GM18858 (cell line): ENCODE data around the gene DNAJC11.
"Not testable (repeated sequence)": the region's sequence is repeated elsewhere in the genome, so short reads cannot be mapped to it uniquely, and the experiment has no call there.

Experiments
- ATAC-seq: cut with Tn5 transposase; IDR thresholded peaks from one replicate; pipeline ENCODE4 v1.9.1; 2021; ENCODE audit not compliant: unreplicated experiment

The DNAJC11 gene

DNA sequence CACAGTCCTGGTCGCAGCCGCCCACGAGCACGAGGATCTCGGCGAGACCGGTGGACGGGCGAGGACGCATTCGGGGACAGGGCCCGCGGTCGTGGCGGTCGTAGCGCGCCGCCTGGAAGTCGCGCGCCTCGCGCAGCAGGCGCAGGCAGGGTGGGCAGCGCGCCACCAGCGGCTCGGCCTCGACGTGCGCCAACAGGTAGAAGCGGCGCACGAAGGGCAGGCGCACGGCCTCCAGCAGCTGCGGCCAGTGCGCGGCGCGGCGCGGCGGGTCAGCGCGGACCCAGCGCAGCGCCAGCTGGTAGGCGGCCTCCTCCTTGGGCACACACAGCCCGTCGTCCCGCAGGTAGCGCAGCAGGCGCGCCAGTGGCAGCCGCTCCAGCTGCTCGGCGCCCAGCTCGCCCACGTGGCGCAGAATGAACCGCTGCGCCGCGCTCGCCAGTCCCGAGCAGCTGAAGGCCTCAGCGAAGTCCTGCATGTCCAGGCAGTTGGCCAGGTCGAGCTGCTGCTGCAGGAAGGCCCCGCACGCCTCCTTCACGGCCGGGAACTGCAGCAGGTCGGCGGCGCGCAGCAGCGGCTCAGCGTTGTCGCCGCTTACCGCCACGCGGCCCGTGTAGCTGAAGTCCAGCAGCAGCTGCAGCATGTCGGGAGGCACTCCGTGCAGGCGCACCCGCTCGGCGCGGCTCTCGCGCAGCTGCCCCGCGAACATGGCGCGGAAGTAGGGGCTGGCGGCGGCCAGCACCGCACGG is 99.5 kb downstream of the DNAJC11 start:
- peak; percentile 4 for ATAC-seq

DNA sequence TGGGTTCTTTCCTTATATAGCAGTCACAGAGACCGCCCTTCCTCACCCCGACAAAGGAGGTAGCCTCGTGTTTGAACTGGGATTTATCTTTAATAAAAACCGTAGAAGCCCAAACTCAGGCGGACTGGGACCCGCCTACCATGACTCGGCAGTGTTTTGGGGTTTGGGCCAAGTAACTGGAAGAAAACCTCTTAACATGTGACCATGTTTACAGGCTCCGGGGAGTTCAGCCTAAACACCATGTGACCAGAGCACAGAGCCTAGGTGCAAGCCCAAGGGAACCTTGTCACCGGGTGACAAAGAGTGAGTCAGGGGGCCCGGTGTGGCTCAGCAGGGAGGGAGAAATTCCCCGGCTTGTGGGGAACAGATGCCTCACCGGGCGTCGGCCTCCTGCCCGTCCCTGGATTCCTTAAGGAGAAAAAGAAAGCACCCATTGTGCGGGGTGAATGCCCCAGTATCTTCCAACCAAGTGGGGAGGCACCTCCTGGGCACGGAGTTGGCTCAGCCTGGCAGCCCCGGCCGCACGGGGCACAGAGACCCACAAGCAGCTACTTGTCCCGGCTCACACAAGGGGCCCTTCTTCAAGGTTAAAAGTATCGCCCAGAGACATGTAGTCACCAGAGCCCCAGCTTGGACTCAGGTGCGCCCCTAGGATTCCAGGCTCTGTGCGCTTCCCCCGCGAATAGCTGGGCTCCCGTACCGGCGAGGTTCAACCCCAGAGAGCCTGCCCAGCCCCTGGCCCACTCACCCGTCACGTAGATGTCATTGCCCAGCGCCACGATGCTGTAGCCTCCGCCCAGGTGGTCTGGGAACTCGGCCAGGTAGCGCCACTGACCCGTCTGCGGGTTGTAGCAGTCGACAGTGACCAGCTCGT is 100.3 kb downstream of the DNAJC11 start:
- peak; percentile 31 for ATAC-seq

DNA sequence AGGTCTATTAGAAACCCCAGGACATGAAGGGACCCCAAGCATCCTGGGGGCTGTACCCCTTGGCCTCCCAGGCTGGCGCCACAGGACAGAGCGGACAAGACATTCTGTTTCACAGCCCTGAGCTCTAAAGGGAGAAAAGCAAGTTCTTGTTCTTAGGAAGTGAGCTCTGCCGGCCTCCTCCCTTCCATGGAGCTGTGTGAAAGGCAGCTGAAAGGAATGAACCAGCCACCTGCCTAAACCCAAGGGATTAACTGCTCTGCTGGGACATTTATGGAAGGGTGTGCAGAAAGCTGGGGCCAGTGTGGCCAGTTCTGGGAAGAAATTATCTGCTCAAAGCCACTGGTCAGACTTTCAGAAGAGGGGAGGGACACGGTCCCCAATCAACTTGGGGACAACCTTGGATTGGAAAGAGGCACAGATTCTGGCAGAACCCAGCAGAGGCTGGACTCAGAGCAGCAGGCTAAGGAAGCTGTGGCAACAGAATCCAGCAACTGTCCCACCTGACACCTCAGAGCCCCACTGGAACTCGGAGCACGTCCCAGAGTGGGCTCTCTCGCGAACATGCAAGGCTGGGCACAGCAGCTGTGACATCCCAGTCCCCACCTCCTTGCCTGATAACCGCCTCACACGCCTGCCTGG is 101.1 kb downstream of the DNAJC11 start:
- no peak for ATAC-seq

DNA sequence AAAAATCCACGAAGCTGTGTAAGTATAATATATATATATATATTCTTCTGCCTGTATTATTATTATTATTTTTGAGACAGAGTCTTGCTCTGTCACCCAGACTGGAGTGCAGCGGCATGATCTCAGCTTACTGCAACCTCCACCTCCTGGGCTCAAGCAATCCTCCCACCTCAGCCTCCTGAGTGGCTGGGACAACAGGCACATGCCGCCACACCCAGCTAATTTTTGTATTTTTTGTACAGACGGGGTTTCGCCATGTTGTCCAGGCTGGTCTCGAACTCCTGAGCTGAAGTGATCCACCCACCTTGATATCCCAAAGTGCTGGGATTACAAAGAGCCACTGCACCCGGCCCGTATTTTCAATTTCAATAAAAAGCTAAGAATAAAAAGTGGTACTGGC is 101.6 kb downstream of the DNAJC11 start:
- ATAC-seq, result not testable (repeated sequence)

DNA sequence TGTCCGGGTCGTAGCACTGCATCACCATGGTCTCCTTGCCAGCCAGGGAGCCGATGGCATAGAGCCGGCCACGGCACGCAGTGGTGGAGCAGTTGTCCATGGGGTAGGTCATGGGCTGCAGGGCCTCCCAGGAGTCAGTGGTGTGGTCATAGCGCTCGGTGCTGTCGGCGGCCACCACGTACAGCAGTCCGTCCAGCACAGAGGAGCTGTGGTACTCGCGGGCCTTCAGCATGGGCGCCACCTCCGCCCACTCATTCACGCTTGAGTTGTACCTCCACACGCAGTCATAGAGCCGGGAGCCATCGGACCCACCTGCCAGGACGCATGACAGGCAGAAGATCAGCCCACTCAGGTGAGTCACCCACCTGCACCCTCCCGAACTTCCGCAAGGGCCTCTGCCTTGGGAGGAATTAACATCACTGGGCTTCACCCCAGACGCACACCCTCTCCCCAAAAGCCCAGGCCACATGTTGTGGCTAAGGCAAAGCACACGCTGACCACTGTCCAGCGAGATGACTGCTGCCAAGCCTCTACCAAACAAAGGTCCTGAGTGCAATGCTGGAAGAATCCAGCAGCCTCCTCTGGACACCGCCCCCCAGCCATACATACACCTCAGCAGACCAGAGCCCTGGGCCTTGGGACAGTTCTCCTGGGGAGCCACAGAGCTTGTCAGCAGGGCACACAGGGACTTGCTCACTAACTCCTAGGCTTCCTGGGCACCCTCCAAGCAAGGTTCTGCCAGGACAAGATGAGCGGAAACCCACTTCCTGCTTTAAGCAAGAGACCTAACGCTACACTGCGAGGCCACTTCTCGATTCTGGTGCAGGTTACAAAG is 102.3 kb downstream of the DNAJC11 start:
- ATAC-seq, result no peak

DNA sequence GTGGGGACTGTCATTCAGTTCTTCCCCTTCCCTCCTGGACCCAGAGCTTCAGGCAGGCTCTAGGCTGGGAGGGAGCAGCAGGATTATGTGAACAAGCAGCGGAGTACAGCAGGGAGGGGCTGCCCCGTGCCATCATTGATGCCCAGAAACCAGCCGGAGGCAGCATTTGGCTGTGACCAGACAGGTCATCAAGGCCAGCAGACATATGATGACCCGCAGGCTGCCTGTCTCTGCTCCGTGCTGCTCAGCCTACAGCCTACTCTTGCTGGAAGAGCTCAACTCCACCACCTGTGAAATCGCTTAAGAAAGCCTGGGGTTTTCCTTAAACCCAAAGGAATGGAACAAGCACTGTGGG is 103.9 kb downstream of the DNAJC11 start:
- no peak for ATAC-seq

DNA sequence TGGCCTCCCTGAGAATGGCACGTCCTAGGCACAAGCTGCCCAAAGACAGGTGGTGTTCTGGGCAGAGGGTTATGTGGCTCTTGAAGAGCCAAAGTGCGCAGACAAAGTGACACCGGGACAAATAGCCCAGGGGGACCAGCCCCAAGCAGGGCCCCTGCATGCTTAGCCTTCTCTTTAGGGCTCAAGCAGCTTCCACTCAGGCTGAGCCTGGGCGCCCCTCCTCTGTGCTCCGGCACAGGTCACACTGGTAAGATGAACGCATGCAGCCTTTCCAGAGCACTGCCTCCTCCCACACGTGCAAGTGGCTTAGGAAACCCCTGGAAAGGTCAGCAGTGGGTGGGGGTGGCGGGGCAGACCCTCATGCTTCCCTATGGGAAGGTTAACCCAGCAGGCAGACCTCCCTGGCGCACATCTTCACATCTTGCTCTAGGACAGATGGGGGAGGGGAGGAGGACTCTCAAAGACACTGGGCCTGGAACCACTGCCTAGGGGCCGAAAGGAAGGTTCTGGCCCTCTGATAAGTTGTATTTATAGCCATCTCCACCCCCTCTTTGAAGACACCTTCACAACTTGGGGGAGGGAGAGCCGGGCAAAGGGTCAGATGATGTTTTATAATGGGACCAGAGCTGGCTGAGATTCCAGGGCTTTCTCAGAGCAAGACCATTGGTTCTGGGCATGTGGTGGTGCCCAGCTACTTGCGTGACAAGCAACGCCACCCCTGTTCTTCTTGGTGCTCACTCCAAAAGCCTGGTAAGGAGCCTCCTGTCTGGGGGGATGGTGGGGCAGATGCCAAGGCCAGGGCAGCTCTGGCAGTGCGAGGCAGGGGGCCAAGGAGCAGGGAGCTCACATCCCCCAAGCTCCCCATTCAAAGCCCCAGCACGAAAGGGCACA is 104.5 kb downstream of the DNAJC11 start:
- ATAC-seq, result no peak

DNA sequence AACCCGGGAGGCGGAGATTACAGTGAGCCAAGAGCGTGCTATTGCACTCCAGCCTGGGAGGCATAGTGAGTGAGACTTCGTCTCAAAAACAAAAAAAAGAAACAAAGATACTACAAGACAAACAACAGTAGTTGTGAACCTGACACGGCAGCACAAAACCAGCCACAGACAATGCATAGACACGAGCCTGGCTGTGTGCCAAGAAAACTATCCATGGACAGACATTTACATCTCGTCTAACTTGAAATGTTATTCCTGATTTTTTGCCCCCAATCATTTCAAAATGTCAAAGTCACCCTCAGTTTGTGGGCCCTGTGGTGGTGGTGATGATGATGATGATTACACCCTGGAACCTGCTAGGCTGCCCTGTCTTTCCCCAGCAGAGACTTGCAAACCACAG is 105.3 kb downstream of the DNAJC11 start:
- no peak for ATAC-seq

DNA sequence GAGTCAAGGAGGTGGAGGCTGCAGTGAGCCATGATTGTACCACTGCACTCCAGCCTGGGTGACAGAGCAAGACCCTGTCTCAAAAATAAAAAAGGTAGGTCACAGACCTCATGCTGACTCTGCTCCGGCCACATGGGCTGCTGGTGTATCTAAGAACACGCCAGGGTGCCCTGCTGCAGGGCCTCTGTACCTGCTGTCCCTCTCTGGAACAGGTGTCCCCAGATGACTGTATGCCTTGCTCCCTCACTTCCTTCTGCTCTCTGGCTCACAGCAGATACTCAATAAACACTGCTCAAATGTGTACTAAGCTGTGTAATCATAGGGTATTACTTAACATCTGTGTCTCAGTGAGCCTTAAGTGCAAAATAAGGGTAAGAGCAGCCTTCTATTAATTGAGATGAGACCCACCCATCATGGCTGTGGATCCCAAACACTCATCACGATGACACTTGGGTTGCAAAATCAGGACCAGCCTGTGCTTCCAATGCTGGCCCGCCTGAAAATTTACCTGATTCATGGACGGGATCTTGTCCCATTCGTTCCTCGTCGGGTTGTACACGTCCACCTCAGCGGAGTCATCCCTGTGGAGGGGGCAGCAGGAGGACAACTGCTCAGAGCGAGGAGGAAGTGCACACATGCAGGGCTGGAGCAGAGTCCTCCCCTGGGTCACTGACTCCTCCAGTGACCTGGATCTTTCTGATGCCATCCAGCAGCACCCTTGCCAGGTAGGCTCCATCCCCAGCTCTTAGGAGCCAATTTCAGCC is 106.5 kb downstream of the DNAJC11 start:
- ATAC-seq, result no peak

DNA sequence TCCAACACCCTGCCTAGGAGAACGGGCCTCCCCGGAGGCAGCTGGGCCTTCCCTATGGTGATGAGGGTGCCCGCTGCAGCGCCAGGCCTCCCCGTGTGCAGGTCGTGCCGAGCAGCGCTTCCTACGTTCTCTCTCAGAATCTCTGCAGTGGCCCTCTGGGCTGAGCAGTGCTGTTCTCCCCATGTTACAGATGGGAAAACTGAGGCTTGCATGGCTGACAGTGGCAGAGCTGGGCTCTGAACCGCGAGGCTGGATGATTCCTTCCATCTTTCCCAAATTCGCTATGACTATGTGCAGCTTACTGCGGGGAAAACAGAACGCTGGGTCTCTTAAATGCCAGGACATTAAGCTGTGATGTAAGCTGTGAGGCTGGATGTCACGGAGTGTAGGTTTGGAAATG is 107.8 kb downstream of the DNAJC11 start:
- ATAC-seq, result no peak

DNA sequence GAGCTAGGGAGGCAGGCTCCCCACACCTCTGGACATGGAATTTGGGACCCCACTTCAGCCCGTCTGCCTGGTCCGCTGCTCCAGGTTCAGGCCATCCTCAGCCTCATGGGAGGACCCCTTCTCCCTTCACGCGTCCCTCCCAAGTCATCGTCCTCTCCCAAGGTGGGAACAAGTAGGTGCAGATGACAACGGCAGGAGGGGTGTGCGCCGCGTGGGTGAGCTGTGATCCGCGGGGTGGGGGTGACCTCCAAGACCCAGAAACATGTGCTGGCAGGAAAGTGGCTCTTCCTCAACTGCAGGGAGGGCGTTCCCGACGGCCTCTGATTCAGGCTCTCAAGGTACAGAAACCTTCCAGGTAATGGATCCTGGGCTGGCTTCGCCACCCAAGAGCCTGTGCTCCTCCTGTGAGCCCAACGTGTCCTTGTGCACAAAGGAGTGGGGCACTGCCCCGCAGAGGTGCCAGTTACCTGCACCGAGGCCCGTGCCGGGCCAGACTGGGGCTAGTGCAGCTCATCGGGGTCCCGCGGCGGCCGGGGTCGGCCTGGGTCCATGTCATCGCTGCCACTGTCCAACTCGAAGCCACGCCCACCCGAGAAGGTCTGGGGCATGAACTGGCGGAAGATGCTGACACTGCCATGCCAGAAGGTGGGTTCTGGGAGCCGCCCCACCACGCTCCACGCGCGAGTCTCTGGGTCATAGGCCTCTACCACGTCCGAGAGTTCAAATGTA is 108.6 kb downstream of the DNAJC11 start:
- no peak for ATAC-seq

DNA sequence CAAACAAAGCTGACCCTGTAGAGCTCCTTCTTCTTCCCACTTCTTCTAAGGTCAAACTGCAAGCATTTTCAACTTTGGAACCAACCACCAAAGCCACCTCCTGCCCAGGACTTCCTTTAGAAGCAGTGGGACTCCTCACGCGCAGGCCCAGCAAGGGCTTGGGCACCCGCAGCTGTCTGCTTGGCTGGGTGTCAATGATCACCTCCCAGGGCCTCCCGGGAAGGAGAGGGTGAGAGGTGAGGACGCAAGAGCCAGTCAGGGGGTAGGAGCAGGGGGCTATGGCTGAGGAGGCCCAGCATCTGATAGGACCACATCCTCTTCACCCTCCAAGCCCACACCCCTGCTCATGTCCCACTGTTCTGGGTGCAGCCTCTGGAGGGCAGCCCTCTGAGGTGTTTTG is 109.2 kb downstream of the DNAJC11 start:
- ATAC-seq, result no peak

DNA sequence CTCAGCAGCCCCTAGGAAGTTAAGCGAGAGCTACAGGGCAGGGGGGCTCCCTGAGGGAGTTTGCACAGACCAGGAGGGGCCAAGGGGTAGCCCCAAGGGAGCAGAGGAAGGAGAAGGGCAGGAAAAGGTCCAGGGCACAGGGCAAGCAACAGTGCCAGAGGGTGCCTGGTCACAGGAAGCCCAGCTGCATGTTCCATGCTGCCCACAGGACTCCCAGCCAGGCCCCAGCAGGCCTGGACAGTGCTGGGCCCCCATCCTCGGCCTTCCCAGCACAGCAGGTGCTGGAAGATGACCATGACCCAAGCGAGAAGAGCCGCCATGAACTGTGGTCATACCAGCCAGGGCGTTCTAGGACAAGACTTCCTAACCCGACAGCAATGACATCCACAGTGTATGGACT is 110.0 kb downstream of the DNAJC11 start:
- ATAC-seq, result no peak

DNA sequence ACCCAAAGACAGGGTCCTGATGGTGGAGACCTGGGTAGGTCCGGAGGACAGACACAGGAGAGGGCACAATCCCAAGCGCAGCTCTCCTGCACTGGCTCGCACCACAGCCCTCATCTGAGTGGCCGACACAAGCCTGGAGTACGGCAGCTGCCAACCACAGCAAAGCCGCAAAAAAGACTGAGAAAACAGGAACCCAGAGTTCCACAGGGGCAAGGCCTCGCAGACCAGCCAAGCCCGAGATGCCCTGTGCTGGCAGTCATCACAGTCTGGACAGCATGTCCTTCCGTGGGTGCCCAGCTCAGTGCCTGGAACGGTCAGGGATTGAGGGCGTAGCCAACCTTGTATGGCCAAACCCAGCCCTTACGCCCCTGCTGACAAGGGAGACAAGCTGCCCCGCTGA is 110.4 kb downstream of the DNAJC11 start:
- no peak for ATAC-seq

DNA sequence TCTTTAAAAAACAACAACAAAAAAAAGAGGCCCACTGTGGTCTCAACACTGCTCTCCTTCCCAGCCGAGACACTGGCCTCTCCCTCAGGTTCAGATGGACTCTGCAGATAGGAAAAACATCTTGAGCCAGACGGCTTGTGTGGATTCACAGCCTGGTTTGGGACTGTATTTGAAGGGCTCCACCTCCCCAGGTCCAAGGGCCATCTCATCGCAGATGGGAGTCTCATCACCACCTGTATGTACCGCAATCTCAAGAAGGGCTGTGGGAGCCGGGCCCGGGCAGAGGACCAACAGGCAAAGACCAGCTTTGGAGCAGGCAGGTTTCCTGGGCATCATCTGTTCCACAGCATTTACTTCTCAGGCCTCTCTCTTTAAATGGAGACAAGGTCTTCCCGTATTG is 111.6 kb downstream of the DNAJC11 start:
- ATAC-seq, result no peak

DNA sequence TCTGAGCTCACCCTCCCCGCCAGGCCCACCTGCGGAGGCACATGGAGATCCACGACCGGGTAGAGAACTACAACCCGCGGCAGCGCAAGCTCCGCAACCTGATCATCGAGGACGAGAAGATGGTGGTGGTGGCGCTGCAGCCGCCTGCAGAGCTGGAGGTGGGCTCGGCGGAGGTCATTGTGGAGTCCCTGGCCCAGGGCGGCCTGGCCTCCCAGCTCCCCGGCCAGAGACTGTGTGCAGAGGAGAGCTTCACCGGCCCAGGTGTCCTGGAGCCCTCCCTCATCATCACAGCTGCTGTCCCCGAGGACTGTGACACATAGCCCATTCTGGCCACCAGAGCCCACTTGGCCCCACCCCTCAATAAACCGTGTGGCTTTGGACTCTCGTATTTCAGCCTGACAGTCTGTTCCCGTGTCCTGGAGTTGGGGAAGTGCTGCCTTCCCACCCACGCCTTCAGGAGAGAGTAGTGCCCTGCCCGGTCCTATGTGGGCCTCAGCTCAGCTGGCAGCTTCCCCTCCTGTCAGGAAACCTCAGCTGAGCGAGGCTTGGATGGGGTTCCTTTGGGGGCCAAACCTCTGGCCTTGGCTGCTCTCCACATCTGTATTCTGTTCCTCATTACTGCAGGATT is 112.6 kb downstream of the DNAJC11 start:
- no peak for ATAC-seq

DNA sequence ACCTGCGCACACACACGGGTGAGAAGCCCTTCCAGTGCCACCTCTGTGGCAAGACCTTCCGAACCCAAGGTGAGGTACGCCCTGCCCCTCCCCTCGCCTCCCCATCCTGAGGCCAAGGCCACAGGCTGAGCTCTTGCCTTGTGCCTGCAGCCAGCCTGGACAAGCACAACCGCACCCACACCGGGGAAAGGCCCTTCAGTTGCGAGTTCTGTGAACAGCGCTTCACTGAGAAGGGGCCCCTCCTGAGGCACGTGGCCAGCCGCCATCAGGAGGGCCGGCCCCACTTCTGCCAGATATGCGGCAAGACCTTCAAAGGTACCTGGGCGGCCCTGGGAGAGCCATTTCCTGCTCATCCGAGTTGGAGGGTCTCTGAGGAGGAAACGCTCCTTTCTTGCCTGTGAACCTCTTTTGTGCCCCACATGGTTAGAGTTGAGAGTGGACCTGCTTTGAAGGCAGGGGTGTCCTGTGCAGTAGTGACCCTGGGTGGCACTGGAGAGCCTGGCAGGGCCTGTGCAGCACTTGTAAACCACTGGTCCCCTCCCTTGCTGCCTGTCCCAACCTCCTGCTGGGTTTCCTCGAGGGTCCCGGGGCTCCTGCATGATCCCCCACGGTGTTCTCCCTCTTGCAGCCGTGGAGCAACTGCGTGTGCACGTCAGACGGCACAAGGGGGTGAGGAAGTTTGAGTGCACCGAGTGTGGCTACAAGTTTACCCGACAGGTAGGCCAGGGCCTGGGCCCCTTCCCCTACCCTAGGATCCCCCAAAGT is 113.3 kb downstream of the DNAJC11 start:
- ATAC-seq, result no peak
